EL (cell line): Measurements from ENCODE around the gene APOF.
A peak's percentile ranks its signal among the peaks of the same experiment; 100 is the strongest.
"Not testable (repeated sequence)": the region's sequence is repeated elsewhere in the genome, so short reads cannot be mapped to it uniquely, and the experiment has no call there.

Experiments
- DNase-seq: peaks from one replicate; pipeline ENCODE4 v3.0.0-alpha.2; 2016

APOF gene

GRCh38 chr12:56330936-56331490 is 31.6 kb downstream of the APOF start:
- no peak for DNase-seq

DNA sequence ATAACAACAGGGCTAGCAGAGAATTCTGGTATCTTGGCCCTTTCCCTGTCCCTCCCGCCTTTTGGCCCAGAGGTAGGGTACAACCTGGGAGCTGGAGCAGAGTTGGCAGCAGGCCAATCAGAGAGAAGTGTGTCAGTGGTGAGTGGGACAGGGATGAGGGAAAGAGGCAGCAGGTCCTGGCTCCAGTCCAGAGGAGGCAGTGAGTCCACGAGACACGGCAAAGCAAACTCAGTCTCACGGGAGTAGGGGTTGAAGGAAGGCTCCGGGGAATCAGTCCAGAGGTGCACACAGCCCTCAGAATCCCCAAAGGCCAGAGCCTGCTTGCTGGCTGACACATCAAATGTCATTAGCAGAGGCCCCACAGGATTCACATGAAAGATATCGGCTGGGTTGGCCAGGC is 36.1 kb downstream of the APOF start:
- no peak for DNase-seq

DNA sequence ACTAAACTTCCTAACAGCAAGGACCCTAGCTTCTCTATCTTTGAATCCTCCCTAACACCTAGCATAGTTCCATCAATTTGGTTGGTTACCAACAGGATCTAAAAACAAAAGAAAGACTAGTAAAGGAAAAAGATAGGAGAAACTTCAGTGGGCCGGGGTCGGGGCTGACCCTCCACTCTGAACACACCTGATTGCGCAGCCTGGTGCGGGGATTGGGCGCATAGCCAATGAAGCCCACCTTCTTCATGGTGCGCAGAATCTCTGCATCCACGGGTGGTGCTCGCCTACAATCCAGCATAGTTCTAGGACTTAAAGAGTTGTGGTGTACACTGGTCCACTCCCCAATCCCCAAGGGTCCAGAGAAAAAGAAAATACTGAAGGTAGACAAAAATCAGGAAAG is 36.5 kb downstream of the APOF start:
- no peak for DNase-seq

- DNase-seq: no peak
These were observed 38.5 kb downstream of the APOF start for GRCh38 chr12:56324206-56324605.

DNA sequence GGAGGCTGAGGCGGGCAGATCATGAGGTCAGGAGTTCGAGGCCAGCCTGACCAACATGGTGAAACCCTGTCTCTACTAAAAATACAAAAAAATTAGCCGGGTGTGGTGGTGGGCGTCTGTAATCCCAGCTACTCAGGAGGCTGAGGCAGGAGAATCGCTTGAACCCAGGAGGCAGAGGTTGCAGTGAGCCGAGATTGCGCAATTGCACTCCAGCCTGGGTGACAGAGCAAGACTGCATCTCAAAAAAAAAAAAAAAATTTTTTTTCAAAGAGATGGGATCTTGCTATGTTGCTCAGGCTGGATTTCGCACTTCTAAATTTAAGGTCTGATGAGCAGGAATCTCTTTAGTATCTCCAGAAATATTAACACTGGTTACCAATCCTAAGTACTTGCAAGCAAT is 41.0 kb downstream of the APOF start:
- not testable (repeated sequence) for DNase-seq

DNA sequence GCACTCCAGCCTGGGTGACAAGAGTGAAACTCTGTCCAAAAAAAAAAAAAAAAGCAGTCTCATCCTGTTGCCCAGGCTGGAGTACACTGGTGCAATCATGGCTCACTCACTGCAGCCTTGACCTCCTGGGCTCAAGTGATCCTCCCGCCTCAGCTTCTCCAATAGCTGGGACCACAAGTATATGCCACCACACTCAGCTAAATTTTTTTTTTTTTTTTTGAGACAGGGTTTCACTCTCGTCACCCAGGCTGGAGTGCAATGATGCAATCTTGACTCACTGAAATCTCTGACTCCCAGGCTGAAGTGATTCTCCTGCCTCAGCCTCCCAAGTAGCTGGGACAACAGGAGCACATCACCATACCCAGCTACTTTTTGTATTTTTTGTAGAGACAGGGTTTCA is 41.6 kb downstream of the APOF start:
- peak; percentile 44 for DNase-seq

- DNase-seq: no peak
These were observed 45.0 kb downstream of the APOF start for GRCh38 chr12:56317675-56318074.

GRCh38 chr12:56315622-56316473 is 46.8 kb downstream of the APOF start, which contains the start of gene CNPY2:
Gene CNPY2 (minus strand): TSS chr12:56315988. CDS start chr12:56315217, 771 bp downstream.
- peak; percentile 98 for DNase-seq

DNA sequence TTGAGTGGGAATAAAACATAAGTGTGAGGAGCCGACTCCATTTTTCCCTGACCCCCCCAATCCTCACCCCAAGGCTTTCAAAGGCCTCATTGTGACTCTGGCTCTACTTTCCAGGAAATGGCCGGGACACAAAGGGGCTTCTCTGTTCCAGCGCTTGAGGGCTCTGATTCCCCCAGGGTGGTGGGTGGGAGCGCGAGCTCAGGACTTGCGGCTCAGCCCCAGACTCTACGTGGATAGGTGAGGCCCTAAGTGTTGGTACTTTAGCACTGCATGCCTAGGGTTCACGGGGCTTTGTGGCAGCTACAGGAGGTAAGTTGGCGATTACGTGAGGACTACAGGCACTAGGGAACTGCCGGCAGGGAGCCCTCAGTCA is 47.4 kb downstream of the APOF start:
- DNase-seq: no peak

DNA sequence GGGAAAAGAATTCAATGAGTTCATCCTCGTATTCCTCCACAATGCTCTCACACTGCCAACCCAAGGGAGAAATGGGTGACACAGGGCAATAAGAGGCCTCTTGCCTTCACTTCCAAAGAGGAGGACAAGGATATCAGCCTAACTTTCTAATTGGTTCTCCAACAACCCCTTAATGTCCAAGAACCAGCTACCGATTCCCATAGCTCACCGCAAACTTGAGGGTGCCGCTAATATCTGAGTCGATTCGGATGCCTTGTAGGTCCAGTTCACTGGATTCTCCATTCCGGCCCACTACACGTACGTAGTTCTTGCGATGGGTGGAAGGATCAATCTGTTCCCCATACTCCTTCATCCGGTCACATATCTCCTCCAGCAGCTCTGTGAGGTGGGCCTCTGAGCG is 51.7 kb downstream of the APOF start:
- no peak for DNase-seq
